Keratinocyte (primary cell): ENCODE data around the gene MPP4.

Experiments used
- EZH2 ChIP-seq: IDR thresholded peaks from one replicate; pipeline ENCODE4 v1.6.1; 2012; ENCODE audit warnings: inconsistent platforms, mild to moderate bottlenecking, low read length, moderate library complexity
- TF ChIP-seq, protein P1 (sequence below), 3 experiments: IDR thresholded peaks in 1 of 3; conservative IDR thresholded peaks in 1 of 3; optimal IDR thresholded peaks in 1 of 3; 2 replicates in 2 of 3; 3 replicates in 1 of 3; pipeline versions ENCODE3 to v1.5.1; 2011; ENCODE audit warnings: low read length in 3 of 3, mild to moderate bottlenecking in 3 of 3, moderate library complexity in 2 of 3, control low read depth in 1 of 3, inconsistent platforms in 1 of 3; ENCODE audit not compliant: insufficient read depth in 2 of 3; ENCODE audit errors: extremely low read depth in 1 of 3

DNA sequence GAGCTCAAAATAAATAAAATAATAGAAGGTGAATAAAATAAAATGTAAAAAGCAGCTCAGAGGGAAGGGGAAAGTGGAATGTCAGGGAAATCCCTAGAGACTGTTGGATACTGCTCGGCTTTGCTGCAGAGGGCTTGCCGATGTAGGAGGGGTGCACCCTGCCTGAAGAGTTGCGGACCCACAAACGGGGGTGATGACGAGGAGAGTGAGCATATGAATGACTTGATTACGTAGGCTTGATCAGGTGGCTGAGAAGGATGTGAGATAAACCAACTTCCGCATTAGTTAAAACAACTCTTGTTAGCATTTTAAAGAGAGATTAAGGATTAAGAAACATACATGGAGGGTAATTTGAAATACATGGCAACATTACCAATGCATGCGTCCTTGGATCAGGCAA, 34.1 kb downstream of the MPP4 start:
- TF ChIP-seq, protein P1, sequence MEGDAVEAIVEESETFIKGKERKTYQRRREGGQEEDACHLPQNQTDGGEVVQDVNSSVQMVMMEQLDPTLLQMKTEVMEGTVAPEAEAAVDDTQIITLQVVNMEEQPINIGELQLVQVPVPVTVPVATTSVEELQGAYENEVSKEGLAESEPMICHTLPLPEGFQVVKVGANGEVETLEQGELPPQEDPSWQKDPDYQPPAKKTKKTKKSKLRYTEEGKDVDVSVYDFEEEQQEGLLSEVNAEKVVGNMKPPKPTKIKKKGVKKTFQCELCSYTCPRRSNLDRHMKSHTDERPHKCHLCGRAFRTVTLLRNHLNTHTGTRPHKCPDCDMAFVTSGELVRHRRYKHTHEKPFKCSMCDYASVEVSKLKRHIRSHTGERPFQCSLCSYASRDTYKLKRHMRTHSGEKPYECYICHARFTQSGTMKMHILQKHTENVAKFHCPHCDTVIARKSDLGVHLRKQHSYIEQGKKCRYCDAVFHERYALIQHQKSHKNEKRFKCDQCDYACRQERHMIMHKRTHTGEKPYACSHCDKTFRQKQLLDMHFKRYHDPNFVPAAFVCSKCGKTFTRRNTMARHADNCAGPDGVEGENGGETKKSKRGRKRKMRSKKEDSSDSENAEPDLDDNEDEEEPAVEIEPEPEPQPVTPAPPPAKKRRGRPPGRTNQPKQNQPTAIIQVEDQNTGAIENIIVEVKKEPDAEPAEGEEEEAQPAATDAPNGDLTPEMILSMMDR (optimal IDR thresholded peaks at IDR 0.05 in 1 of 3, IDR thresholded peaks at IDR 0.05 in 1 of 3, conservative IDR thresholded peaks at IDR 0.05 in 1 of 3; ENCODE audit: extremely low read depth in 1 of 3, insufficient read depth in 2 of 3, low read length in 3 of 3): no peak
- TF ChIP-seq EZH2: no peak
